Daoy (cell line): ENCODE measurements around the gene STXBP5L. TPM values are rescaled to one million over a fixed set of nuclear protein-coding genes. Genes with fewer than 3 reads are reported as not detected.
A peak's percentile ranks its signal among the peaks of the same experiment; 100 is the strongest.
"Not testable (repeated sequence)": the region's sequence is repeated elsewhere in the genome, so short reads cannot be mapped to it uniquely, and the experiment has no call there.

Source experiments
- DNase-seq: peaks from one replicate; pipeline ENCODE4 v3.0.0-alpha.2; 2015; ENCODE audit warnings: low read depth
- total RNA-seq: library from RNA; depleted of rRNA; stranded (reverse); fragments of >200 nt; shearing (Covaris generic); gene quantifications from 2 replicates; pipeline ENCODE4 v1.2.3, GENCODE V29; 2014

STXBP5L gene
- total RNA-seq, 1 experiment from 2014 or later, result 0.17 TPM

DNA sequence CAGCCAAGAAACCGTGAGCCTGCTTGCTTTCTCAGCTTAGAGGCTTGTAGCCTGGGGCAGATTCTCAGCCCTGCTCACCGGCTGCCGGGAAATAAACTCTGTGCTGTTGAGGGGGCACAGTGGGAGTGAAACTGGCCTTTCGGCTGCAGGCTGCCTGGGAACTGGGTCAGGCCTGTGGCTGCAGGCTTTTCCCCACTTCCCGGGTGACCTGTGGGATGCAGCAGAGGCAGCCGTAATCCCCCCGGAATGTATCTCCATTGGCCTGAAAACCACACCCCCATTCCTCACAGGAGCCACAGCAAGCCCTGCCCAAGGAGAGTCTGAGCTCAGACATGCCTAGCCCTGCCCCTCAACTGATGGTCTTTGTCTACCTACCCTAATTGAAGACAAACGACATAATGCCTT, 110.9 kb downstream of the STXBP5L start:
- no peak for DNase-seq

DNA sequence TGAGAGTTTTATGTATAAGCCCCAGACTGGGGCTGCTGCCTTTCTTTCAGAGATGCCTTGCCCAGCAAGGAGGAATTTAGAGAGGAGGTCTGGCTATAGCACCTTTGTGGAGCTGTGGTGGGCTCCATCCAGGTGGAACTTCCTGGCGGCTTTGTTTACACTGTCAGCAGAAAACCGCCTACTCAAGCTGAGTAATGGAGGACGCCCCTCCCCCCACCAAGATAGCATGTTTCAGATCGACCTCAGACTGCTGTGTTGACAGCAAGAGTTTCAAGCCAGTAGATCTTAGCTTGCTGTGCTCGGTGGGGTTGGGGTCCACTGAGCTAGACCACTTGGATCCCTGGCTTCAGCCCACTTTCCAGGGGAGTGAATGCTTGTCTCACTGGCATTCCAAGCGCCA, 155.6 kb downstream of the STXBP5L start:
- peak; percentile 12 for DNase-seq

DNA sequence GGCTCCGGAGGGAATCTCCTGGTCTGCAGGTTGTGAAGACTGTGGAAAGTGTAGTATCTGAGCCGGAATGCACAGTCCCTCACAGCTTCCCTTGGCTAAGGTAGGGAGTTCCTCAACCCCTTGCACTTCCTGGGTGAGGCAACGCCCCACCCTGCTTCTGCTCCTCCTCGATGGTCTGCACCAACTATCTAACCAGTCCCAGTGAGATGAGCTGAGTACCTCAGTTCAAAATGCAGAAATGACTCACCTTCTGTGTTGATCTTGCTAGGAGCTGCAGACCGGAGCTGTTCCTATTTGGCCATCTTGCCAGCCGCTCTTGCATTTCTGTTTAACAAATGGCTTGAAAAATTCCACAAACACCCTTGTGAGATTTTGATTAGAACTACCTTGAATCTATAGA, 156.1 kb downstream of the STXBP5L start:
- peak; percentile 5 for DNase-seq

DNA sequence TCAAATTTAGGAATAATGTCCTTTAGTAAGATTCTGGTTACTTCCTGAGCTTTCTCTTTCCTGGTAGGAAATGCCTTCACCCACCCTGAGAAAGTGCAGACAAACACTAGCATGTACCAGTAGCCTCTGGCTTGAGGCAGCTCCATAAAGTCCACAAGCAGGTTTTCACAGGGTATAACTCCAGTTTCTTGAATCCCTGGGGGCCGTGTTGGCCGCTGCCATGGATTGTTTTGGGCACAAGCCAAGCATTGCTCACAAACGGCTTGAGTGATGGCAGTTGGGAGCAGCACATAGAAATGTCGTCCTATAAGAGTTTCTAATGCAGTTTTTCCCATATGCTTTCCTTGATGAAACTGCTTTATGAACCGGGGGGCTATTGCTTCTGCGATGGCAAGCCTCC, 164.1 kb downstream of the STXBP5L start:
- DNase-seq, result peak; percentile 45

- DNase-seq, result no peak
Measured at GRCh38 chr3:121073011-121073410, 165.0 kb downstream of the STXBP5L start.

DNA sequence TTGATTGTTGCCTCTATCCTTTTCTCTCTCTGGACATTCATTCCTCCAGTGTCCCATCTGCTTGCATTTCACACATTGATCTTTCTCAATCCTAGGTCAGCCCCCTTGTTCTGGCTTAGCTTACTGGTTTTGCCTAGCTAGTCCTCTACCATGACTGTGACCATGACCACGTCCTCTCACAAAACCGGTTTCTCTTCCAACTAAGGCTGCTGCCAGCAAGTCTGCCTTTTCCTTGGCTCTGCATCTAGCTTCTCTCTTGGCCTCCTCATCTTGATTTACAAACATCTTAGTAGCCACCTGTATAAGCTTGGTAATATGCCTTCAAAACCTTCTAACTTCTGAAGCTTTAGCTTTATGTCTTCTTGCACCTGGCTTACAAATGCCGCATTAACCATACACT, 167.2 kb downstream of the STXBP5L start:
- no peak for DNase-seq

DNA sequence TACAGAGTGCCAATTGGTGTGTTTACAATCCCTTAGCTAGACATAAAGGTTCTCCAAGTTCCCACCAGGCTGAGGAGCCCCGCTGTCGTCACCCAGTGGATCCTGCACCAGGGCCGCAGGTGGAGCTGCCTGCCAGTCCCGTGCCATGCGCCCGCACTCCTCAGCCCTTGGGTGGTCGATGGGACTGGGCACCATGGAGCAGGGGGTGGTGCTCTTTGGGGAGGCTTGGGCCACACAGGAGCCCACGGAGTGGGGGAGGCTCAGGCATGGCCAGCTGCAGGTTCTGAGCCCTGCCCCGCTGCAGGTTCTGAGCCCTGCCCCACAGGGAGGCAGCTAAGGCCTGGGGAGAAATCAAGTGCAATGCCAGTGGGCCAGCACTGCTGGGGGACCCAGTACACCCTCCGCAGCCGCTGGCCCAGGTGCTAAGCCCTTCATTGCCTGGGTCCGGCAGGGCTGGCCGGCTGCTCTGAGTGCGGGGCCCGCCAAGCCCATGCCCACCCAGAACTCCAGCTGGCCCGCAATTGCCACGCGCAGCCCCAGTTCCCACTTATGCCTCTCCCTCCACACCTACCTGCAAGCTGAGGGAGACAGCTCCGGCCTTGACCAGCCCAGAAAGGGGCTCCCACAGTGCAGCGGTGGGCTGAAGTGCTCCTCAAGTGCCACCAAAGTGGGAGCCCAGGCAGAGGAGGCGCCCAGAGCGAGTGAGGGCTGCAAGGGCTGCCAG, 170.5 kb downstream of the STXBP5L start:
- not testable (repeated sequence) for DNase-seq

GRCh38 chr3:121096953-121097352, 188.9 kb downstream of the STXBP5L start:
- no peak for DNase-seq

DNA sequence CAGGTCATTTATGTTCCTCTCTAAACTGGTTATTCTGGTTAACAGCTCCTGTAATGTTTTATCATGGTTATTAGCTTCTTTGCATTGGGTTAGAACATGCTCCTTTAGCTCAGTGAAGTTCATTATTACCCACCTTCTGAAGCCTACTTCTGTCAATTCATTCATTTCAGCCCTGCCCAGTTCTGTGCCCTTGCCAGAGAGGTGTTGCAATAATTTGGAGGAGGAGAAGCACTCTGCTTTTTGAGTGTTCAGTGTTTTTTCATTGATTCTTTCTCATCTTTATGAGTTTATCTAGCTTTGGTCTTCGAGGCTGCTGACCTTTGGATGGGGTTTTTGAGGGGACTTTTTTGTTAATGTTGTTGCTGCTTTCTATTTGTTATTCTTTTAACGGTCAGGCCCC, 203.1 kb downstream of the STXBP5L start:
- not testable (repeated sequence) for DNase-seq

DNA sequence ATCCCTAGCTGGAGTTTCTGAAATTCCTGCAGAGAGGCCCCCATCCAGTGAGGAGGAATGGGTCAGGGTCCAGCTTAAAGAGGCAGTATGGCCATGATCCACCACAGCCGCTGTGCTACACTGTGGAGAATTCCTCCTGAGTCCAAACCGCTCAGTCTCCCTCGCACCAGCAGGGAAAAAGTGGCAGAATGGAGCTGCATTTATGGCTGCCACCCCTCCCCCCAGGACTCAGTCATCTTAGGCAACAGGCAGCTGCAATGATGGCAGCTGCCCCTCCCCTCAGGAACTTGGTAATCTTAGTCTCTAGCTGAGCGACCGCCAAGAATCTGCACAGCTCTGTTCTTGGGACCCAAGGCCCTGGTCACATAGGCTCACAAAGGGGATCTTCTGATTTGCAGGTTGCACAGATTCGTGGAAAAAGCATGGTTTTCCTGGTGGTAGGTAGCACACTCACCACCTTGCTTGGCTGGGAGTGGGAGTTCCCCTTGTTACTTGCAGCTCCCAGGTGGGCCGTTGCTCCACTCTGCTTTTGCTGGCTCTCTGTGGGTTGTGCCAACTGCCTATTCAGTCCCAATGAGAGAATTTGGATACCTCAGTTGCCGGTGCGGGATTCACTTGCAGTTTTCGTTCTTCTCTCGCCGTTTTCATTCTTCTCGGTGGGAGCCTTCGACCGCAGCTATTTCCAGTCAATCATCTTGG, 204.1 kb downstream of the STXBP5L start:
- DNase-seq, result peak; percentile 30

GRCh38 chr3:121126033-121126706, 218.2 kb downstream of the STXBP5L start:
- DNase-seq, result no peak

DNA sequence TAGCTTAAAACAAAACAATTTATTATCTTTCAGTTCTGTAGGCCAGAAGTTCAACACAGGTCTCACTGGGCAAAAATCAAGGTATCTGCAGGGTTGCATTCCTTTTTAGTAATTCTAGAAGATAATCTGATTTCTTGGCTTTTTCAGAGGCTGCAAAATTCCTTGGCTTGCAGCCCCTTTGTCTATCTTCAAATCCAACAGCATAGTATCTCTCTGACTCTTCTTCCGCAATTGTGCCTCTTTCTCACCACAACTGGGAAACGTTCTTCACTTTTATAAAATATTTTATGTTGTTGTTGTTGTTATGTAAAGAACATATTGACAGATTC, 218.7 kb downstream of the STXBP5L start:
- DNase-seq, result no peak

- DNase-seq, result no peak
Measured at GRCh38 chr3:121152573-121152972, 244.6 kb downstream of the STXBP5L start.

DNA sequence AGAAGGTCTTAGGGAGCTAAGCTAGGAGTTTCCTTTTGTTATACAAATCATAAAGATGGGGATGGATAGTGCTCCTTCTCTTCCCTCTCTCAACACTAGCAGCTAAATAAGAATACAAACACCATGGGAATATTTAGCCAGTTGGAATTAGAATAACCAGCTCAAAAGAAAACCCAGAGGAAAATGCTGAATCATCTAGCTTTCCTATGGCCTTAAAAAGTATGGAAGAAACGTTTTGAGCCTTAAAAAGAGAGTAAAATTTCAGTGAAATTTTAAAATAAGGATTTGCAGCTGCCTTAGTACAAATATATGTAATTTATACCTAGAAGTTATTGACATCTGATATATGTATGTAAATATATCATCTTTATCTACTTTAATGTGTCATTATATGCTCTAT, 245.8 kb downstream of the STXBP5L start:
- no peak for DNase-seq

DNA sequence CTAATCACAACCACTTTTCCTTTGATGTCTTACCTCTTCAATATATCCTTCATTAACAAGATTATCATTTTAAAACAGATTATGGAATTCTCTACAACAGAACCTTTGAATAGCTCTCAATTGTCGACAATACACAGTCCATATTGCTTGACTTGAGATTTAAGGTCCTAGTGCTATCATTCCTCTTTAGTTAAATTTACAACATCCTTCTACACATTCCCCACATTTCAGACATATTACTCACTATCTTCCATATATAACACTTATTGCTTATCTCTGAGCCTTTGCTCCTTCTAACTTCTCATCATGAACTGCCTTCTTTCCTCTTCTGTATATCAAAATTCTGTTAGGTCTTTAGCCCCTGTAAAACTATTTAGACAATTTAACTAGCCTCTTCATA, 247.0 kb downstream of the STXBP5L start:
- DNase-seq, result no peak

- peak; percentile 51 for DNase-seq
Measured at GRCh38 chr3:121165397-121165837, 257.4 kb downstream of the STXBP5L start.

DNA sequence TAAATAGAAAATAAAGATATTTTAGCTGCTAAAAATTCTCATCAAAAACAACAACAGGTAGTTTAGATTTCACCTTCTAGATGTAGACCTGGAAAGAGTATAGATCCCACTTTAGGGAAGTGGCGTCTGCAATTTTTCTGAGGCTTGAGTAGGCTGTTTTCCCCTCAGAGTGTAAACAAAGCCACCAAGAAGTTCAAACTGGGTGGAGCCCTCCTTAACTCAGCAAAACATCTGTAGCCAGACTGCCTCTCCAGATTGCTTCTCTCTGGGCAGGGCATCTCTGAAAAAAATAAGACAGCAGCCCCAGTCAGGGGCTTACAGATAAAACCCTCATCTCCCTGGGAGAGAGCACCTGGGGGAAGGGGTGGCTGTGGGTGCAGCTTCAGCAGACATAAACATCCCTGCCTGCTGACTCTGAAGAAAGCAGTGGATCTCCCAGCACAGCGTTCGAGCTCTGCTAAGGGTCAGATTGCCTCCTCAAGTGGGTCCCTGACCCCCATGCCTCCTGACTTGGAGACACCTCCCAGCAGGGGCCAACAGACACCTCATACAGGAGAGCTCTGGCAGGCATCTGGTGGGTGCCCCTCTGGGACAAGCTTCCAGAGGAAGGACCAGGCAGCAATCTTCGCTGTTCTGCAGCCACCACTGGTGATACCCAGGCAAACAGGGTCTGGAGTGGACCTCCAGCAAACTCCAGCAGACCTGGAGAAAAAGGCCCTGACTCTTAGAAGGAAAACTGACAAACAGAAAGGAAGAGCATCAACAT, 259.6 kb downstream of the STXBP5L start:
- DNase-seq, result no peak

DNA sequence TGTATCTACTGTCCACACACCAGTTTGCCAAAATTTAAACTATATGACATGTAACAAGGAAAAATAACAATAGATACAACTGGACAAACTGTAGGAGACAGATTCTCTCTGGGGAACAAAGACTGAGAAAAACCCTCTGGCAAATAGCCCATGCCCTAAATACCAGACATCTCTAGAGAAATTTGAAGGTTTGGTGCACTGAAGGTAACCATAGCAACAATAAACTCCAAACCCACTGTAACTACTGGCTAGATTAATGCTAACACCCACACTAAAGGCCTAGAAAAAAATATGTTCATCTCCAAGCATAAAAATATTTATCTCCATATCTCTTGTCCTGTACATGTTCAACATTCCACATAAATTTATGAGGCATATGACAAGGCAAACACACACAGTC, 267.1 kb downstream of the STXBP5L start:
- DNase-seq, result no peak

DNA sequence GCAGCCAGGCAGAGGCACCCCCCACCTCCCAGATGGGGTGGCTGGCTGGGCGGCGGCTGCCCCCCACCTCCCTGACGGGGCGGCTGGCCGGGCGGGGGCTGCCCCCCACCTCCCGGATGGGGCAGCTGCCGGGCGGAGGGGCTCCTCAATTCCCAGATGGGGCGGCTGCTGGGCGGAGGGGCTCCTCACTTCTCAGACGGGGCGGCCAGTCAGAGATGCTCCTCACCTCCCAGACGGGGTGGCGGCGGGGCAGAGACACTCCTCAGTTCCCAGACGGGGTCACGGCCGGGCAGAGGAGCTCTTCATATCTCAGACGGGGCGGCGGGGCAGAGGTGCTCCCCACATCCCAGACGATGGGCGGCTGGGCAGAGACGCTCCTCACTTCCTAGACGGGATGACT, 282.6 kb downstream of the STXBP5L start:
- not testable (repeated sequence) for DNase-seq

GRCh38 chr3:121202573-121202972, 294.6 kb downstream of the STXBP5L start:
- DNase-seq, result no peak

DNA sequence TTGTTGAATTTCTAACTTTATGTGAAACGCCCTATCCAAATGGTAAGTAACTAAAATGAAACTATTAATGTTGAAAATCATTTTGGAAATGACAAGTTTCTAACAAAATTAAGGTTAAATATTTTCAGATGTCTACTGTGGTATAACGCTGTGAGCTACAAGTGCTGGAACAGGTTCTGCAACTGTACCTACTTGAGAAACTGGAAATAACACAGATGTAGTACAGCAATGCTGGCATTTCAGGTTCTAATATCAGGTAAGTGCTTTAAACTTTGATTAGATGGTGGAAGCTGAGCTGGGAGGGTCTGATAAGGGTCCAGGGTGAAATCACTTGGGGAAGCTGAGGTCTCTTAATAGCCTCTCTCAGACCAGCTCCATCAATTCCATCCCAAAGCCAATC, 315.1 kb downstream of the STXBP5L start:
- DNase-seq, result no peak

GRCh38 chr3:121228971-121229370, 321.0 kb downstream of the STXBP5L start:
- no peak for DNase-seq
